ENCODE data around the gene PTPRS.
"Not testable (repeated sequence)": the region's sequence is repeated elsewhere in the genome, so short reads cannot be mapped to it uniquely, and the experiment has no call there.

PTPRS gene

DNA sequence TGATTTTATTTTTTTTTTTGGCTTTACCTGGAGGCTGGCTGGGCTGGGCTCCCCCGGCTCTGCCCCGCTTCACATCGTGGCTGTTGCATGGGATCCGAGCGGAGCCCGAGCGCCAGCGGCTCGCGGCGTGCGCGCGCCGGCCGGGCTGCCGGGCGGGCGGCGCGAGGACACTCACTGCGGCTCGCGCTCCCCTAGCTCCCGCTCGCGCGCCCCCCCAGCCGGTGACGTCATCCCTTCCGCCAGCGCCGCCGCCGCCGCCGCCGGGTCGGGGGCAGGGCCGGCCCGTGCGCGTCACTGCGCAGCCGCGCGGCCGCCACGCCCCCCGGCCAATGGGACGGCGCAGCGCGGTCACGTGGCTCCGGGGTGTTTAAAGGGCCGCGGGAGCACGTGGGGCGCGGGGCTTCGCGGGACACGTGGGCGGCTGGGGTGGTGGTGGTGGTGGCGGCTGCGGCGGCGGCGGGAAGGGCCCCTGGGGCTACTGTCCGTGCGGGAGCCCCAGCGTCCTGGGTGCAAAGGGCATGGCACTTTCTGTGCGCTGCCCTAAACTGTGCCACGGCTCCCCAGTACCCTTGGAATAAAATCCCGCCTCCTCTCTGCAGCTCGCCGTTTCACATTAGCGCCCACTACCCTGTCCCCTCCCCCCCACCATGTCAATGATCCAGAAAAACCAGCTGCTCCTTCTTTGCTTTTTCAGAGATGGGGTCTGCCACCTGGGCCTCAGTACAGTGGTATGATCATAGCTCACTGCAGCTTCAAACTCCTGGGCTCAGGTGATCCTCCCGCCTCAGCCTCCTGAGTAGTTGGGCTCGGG lies at the start of gene PTPRS:
Gene PTPRS (minus strand): TSS at position 176 of the 811 bp plus-strand sequence. CDS start 54,672 bp downstream, outside the sequence.
- Histone ChIP-seq H3K36me3 (replicated peaks) (no peaks in the 10 kb centered on the region), H3K4me3 (peak within 1 kb of the TSS; percentile 54), H3K27me3 (ENCODE audit: low read depth) (no peaks in the 10 kb centered on the region), H3K9me3 (peaks cover 5% of the 10 kb centered on the region; the same call in 1 of the 2 replicates), H3K4me1 (peaks cover 12% of the 10 kb centered on the region)
- in situ Hi-C loops (cut with MboI; ENCODE audit: low sequenced_read_pairs), result no loop called here
- DNase-seq (ENCODE audit: low spot score in 2 of 2), result peak; percentile 69 to 94

DNA sequence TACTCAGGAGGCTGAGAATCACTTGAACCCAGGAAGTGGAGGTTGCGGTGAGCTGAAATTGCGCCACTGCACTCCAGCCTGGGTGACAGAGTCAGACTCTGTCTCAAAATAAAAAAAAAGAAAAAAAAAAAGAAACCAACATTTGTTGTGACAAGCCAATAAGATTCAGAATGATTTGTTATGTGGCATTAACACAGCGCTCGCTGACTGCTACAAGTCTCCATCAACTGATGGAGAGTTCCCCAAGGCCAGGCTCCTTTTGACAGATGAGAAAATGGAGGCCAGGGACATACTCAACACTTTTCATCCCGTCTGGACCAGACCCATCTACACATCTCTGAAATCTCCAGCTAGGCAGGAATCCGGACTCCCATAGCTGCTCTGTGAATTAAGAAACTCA lies 48.7 kb upstream of the PTPRS start:
- H3K4me1 ChIP-seq, result no peaks in the 10 kb centered on the region
- in situ Hi-C loops (cut with MboI; ENCODE audit: low sequenced_read_pairs), result no loop called here
- no peak overlapping the region for H3K4me3 ChIP-seq
- no peak for DNase-seq (ENCODE audit: low spot score in 2 of 2)
- H3K36me3 ChIP-seq (replicated peaks), result no peaks in the 10 kb centered on the region
- peaks cover 2% of the 10 kb centered on the region; the same call in 1 of the 2 replicates for H3K27me3 ChIP-seq (ENCODE audit: low read depth)
- no peaks in the 10 kb centered on the region for H3K9me3 ChIP-seq

DNA sequence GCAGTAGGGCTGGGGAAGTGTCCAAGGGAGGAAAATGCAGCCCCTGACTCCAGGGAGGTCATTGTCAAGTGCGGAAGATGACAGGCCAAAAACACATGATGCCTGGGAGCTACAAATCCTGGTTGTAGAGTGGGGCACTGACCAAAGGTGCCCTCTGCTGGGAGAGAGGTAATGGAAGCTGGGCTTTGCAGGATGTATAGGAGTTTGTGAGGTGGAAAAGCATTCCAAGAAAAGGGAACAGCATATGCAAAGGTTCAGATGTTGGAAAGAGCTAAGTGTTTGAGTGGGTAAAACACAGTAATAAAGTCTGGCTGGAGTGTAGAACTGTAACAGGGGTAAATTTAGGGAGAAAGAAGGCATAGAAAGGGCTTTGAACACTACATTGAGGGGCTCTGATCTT lies 46.9 kb upstream of the PTPRS start:
- no peak overlapping the region for H3K4me3 ChIP-seq
- DNase-seq (ENCODE audit: low spot score in 2 of 2), result no peak
- H3K9me3 ChIP-seq, result peaks cover 4% of the 10 kb centered on the region; the same call in 1 of the 2 replicates
- H3K27me3 ChIP-seq (ENCODE audit: low read depth), result no peaks in the 10 kb centered on the region
- H3K4me1 ChIP-seq, result no peaks in the 10 kb centered on the region
- no peaks in the 10 kb centered on the region for H3K36me3 ChIP-seq (replicated peaks)
- in situ Hi-C loops (cut with MboI; ENCODE audit: low sequenced_read_pairs), result no loop called here

DNA sequence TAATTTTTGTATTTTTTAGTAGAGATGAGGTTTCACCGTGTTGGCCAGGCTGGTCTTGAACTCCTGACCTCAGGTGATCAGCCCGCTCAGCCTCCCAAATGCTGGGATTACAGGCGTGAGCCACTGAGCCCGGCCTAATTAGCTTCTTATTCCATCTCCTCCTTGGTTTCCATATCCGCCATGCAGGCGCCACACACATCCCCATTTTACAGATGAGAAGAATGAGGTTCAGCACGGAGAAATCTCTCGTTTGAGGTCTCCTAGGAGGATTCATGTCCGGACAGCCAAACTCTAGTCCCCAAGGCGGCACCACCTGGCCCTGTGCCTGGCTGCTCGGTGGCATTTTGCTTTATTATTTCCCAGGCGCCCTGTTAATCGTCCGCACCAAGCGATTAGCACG lies 46.2 kb upstream of the PTPRS start:
- Histone ChIP-seq H3K36me3 (replicated peaks) (no peaks in the 10 kb centered on the region), H3K9me3 (peaks cover 4% of the 10 kb centered on the region; the same call in 1 of the 2 replicates), H3K4me1 (no peaks in the 10 kb centered on the region), H3K27me3 (ENCODE audit: low read depth) (no peaks in the 10 kb centered on the region), H3K4me3 (no peak overlapping the region)
- no peak for DNase-seq (ENCODE audit: low spot score in 2 of 2)
- in situ Hi-C loops (cut with MboI; ENCODE audit: low sequenced_read_pairs), result no loop called here

DNA sequence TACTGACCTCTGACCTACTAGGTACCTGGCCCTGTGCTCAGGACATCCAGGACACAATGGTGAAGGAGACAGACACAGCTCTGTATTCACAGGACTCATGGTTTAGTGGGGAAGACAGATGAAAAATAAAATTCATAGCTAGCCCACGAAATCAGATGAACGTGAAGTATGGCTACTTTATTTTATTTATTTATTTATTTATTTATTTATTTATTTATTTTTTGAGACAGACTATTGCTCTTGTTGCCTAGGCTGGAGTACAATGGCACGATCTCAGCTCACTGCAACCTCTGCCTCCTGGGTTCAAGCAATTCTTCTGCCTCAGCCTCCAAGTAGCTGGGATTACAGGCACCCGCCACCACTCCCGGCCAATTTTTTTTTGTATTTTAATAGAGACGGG lies 40.6 kb upstream of the PTPRS start:
- in situ Hi-C loops (cut with MboI; ENCODE audit: low sequenced_read_pairs); H3K4me1 ChIP-seq; H3K36me3 ChIP-seq (replicated peaks); H3K9me3 ChIP-seq; DNase-seq (ENCODE audit: low spot score in 2 of 2); H3K4me3 ChIP-seq; H3K27me3 ChIP-seq (ENCODE audit: low read depth): not testable (repeated sequence)

DNA sequence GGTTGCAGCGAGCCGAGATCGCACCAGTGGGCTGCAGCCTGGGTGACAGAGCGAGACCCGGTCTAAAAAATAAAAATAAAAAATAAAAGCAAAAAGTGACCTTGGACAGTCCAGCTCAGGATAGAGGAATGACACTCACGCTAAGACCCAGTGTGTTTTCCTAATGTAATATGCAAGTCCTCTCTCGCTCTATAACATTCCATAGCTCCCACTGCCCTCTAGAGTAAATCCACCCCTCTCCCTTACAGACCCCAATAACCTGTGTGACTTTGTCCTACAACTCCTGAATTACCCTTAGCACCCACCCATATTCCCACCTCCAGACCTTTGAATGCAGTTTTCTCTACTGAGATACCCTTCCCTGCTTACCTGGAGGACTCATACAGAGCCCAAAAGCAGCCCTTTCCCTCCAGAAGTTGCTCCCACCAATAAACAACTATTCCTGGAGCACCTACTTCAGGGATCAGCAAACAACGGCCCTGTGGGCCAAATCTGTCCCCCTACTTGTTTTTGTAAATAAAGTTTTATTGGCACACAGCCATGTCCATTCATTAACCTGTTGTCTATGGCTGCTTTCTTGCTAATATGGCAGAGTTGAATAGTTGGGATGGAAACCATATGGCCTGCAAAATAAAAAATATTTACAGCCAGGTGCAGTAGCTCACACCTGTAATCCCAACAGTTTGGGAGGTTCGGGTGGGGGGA lies 39.8 kb upstream of the PTPRS start:
- in situ Hi-C loops (cut with MboI; ENCODE audit: low sequenced_read_pairs), result no loop called here
- no peaks in the 10 kb centered on the region for H3K36me3 ChIP-seq (replicated peaks)
- H3K27me3 ChIP-seq (ENCODE audit: low read depth), result no peaks in the 10 kb centered on the region
- no peak for DNase-seq (ENCODE audit: low spot score in 2 of 2)
- H3K4me3 ChIP-seq, result no peak overlapping the region
- H3K9me3 ChIP-seq, result peaks cover 4% of the 10 kb centered on the region; the same call in 1 of the 2 replicates
- H3K4me1 ChIP-seq, result no peaks in the 10 kb centered on the region

DNA sequence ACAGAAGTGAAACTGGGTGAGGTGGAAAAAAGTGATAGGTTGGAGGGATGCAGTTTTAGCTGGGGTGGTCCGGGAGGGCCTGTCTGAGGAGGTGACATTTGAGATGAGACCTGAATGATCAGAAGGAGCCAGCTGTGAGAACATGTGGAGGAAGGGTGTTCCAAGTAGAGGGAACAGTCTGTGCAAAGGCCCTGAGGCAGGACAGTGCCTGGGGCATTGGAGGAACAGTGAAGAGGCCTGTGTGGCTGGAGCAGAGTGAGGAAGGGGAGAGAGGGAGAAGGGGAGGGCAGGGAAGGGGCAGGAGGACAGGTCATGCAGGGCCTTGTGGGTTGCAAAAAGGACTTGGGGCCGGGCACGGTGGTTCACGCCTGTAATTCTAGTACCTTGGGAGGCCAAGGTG lies 36.3 kb upstream of the PTPRS start:
- no peaks in the 10 kb centered on the region for H3K27me3 ChIP-seq (ENCODE audit: low read depth)
- H3K9me3 ChIP-seq, result no peaks in the 10 kb centered on the region
- in situ Hi-C loops (cut with MboI; ENCODE audit: low sequenced_read_pairs), result no loop called here
- no peaks in the 10 kb centered on the region for H3K4me1 ChIP-seq
- H3K4me3 ChIP-seq, result no peak overlapping the region
- H3K36me3 ChIP-seq (replicated peaks), result no peaks in the 10 kb centered on the region
- DNase-seq (ENCODE audit: low spot score in 2 of 2), result no peak

DNA sequence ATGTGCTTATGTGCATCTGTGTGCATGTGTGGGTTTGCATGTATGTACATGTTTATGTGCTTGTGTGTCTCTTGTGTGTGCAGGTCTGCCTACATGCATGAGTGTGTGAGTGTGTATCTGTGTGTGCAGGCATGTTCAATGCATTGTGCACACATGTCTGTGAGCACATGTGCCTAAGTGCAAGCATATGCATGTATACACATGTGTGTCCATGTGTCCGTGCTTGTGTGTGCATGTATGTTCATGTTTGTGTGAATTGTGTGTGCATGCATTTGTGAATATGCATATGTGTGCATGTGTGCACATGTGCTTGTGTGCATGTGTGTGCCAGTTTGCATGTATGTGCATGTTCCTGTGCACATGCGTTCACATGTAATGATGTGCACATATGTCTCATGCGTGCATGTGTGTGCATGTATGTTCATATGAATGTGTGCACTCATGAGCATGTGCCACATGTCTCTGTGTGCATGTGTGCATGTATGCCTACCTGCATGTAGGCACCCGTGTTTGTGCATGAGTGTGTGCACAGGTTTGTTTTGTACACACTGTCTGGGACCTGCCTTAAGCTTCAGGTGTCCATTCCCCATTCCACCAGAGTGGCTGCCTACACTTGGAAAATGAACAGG lies 32.1 kb upstream of the PTPRS start:
- Histone ChIP-seq H3K4me1 (no peaks in the 10 kb centered on the region), H3K36me3 (replicated peaks) (no peaks in the 10 kb centered on the region), H3K27me3 (ENCODE audit: low read depth) (no peaks in the 10 kb centered on the region), H3K9me3 (no peaks in the 10 kb centered on the region), H3K4me3 (no peak overlapping the region)
- DNase-seq (ENCODE audit: low spot score in 2 of 2), result no peak
- in situ Hi-C loops (cut with MboI; ENCODE audit: low sequenced_read_pairs), result no loop called here

DNA sequence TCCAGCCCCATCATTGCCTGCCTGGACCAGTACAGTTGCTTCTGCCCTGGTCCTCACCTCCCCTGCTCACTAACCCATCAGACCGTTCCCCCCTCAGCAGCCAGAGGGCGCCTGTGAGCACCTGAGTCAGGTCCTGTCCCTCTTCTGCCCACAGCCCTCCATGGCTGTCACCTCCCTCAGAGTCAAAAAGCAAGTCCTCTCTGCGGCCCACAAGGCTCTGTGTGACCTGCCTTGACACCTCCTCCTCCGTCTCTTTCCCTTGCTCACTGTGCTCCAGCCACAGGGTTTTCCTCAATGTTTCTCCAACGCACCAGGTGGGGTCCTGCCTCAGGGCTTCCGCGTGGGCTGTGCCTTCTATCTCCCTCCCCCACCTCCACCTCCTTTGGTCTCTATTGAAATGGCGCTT lies 29.4 kb upstream of the PTPRS start:
- Histone ChIP-seq H3K4me1 (no peaks in the 10 kb centered on the region), H3K4me3 (no peak overlapping the region), H3K9me3 (no peaks in the 10 kb centered on the region), H3K27me3 (ENCODE audit: low read depth) (no peaks in the 10 kb centered on the region), H3K36me3 (replicated peaks) (no peaks in the 10 kb centered on the region)
- peak in 1 of 2 experiments; percentile 84 for DNase-seq (ENCODE audit: low spot score in 2 of 2)
- in situ Hi-C loops (cut with MboI; ENCODE audit: low sequenced_read_pairs), result no loop called here

DNA sequence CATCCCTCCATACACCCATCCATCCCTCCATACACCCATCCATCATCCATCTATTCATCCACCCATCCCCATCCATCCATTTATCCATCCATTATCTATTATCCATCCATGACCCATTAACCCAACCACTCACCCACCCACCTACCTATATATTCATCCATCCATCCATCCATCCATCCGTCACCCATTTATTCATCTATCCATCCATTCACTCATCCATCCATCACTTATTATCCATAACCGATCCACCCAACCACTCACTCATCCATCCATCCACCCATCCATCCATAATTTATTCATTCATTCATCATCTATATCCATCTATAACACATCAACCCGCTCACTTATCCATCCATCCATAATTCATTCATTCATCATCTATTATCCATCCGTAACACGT lies 28.7 kb upstream of the PTPRS start:
- H3K4me3 ChIP-seq, result no peak overlapping the region
- H3K27me3 ChIP-seq (ENCODE audit: low read depth), result no peaks in the 10 kb centered on the region
- H3K36me3 ChIP-seq (replicated peaks), result no peaks in the 10 kb centered on the region
- in situ Hi-C loops (cut with MboI; ENCODE audit: low sequenced_read_pairs), result no loop called here
- no peaks in the 10 kb centered on the region for H3K9me3 ChIP-seq
- DNase-seq (ENCODE audit: low spot score in 2 of 2), result no peak
- no peaks in the 10 kb centered on the region for H3K4me1 ChIP-seq

DNA sequence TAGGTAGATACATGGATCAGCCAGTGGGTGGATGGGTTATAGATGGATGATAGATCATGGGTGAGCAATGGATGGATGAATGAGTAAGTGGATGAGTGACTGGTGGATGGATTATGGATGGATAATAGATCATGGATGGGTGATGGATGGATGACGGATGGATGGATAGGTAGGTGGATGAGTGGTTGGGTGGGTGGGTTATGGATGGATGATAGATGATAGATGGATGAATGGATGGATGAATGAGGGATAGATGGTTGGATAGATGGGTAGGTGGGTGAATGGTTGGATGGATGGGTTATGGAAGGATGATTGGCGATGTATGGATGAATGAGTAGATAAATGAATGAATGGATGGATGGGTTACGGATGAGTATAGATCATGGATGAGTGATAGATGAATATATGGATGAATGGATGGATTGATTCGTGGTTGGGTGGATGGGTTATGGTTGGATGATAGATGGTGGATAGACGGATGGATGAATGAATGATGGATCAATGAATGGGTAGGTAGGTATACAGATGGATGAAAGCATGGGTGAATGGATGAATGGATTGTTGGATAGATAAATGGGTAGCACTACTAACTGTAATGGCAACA lies 27.0 kb upstream of the PTPRS start:
- H3K4me1 ChIP-seq, result no peaks in the 10 kb centered on the region
- in situ Hi-C loops (cut with MboI; ENCODE audit: low sequenced_read_pairs), result no loop called here
- H3K9me3 ChIP-seq, result no peaks in the 10 kb centered on the region
- H3K4me3 ChIP-seq, result no peak overlapping the region
- H3K36me3 ChIP-seq (replicated peaks), result no peaks in the 10 kb centered on the region
- DNase-seq (ENCODE audit: low spot score in 2 of 2), result no peak
- H3K27me3 ChIP-seq (ENCODE audit: low read depth), result no peaks in the 10 kb centered on the region

DNA sequence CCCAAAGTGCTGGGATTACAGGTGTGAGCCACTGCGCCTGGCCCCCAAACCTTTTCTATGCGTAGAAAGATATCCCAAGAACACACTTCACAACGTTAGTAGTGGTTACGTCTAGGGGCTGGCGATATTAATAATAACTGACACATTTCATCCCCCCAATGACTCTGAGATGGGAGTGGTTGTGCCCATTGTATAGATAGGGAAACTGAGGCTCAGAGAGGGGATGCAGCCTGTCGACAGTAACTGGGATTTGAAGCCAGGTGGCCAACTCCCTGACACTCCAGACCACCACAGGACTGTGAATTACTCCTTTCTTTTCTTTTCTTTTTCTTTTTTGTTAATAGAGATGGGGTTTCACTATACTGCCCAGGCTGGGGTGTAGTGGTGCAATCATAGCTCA lies 25.3 kb upstream of the PTPRS start:
- no peaks in the 10 kb centered on the region for H3K27me3 ChIP-seq (ENCODE audit: low read depth)
- H3K9me3 ChIP-seq, result no peaks in the 10 kb centered on the region
- no peaks in the 10 kb centered on the region for H3K36me3 ChIP-seq (replicated peaks)
- in situ Hi-C loops (cut with MboI; ENCODE audit: low sequenced_read_pairs), result no loop called here
- no peak overlapping the region for H3K4me3 ChIP-seq
- DNase-seq (ENCODE audit: low spot score in 2 of 2), result no peak
- H3K4me1 ChIP-seq, result no peaks in the 10 kb centered on the region

DNA sequence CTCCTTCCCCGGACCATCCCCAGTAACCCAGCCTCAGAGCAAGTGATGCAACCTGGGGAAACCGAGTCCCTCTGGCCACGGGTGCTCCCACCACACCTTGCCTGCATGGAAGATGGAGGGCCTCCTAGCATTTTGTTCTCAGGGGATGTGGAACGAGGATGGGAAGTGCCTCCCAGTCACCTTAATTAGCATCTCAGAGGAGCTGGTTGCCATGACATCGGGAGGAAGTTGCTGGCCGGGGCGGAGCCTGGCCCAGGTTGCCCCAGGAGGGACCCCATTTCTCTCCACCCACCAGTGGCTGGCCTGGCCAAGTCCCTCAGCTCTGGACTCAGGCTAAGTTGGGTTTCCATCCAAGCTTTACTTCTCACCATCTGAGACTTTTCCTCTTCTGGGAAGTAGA lies 24.1 kb upstream of the PTPRS start:
- DNase-seq (ENCODE audit: low spot score in 2 of 2), result peak in 1 of 2 experiments; percentile 30
- no peaks in the 10 kb centered on the region for H3K4me1 ChIP-seq
- no peaks in the 10 kb centered on the region for H3K36me3 ChIP-seq (replicated peaks)
- H3K9me3 ChIP-seq, result no peaks in the 10 kb centered on the region
- H3K4me3 ChIP-seq, result no peak overlapping the region
- in situ Hi-C loops (cut with MboI; ENCODE audit: low sequenced_read_pairs), result no loop called here
- no peaks in the 10 kb centered on the region for H3K27me3 ChIP-seq (ENCODE audit: low read depth)

DNA sequence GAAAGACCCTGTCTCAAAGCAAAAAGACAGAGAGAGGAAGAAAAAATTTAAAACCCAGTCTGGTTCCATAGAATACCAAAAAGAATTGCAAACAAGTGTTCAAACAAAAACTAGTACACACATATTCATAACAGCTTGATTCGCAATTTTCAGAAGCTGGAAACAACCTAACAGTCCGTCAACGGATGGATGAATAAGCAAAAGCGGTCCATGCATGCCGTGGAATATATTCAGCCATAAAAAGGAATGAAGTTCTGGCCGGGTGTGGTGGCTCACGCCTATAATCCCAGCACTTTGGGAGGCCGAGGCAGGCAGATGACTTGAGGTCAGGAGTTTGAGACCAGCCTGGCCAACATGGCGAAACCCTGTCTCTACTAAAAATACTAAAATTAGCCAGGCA lies 21.2 kb upstream of the PTPRS start:
- H3K36me3 ChIP-seq (replicated peaks); H3K27me3 ChIP-seq (ENCODE audit: low read depth); H3K4me1 ChIP-seq; DNase-seq (ENCODE audit: low spot score in 2 of 2); in situ Hi-C loops (cut with MboI; ENCODE audit: low sequenced_read_pairs); H3K9me3 ChIP-seq; H3K4me3 ChIP-seq: not testable (repeated sequence)
